NCI-H69 (cell line): ENCODE data around the gene ZBTB22.

Source experiments
- DNase-seq: peaks from one replicate; lab custom pipeline; 2025; lab: John Stamatoyannopoulos, UW

The ZBTB22 gene

GRCh38 chr6:33324125-33324524, 6.6 kb upstream of the ZBTB22 start:
- DNase-seq: no peak

- peak; percentile 90 for DNase-seq
Measured at GRCh38 chr6:33323623-33323948, 6.0 kb upstream of the ZBTB22 start.

GRCh38 chr6:33321227-33321626, 3.7 kb upstream of the ZBTB22 start:
- no peak for DNase-seq

GRCh38 chr6:33320315-33321181, 3.0 kb upstream of the ZBTB22 start:
- DNase-seq: no peak

- DNase-seq: no peak
Measured at GRCh38 chr6:33319939-33320314, 2.4 kb upstream of the ZBTB22 start.

- no peak for DNase-seq
Measured at GRCh38 chr6:33318426-33319073, 1.0 kb upstream of the ZBTB22 start.

GRCh38 chr6:33317419-33317668, 200 bp downstream of the ZBTB22 start:
- DNase-seq: no peak

- no peak for DNase-seq
Measured at GRCh38 chr6:33316603-33317418, 733 bp downstream of the ZBTB22 start.

GRCh38 chr6:33315793-33316602, 1.5 kb downstream of the ZBTB22 start:
- no peak for DNase-seq

GRCh38 chr6:33314943-33315792, 2.4 kb downstream of the ZBTB22 start:
- peak; percentile 35 for DNase-seq

- peak; percentile 82 for DNase-seq
Measured at GRCh38 chr6:33314515-33314942, 3.0 kb downstream of the ZBTB22 start.

- DNase-seq: peak; percentile 75
Measured at GRCh38 chr6:33313709-33314514, 3.6 kb downstream of the ZBTB22 start, which contains the start of gene TAPBP. TSS of gene TAPBP (minus strand) at chr6:33314078. CDS start at chr6:33314041, 37 bp downstream.

GRCh38 chr6:33313105-33313708, 4.3 kb downstream of the ZBTB22 start:
- DNase-seq: peak; percentile 82

GRCh38 chr6:33312361-33313104, 5.0 kb downstream of the ZBTB22 start:
- DNase-seq: peak; percentile 92

- no peak for DNase-seq
Measured at GRCh38 chr6:33306356-33306755, 11.2 kb downstream of the ZBTB22 start.

- no peak for DNase-seq
Measured at GRCh38 chr6:33305052-33305451, 12.5 kb downstream of the ZBTB22 start.

- no peak for DNase-seq
Measured at GRCh38 chr6:33304216-33304615, 13.3 kb downstream of the ZBTB22 start.

GRCh38 chr6:33301877-33302276, 15.7 kb downstream of the ZBTB22 start:
- no peak for DNase-seq
